ENCODE data around the gene TECPR1.

TECPR1 gene

GRCh38 chr7:98242934-98243333 is 9.1 kb downstream of the TECPR1 start:
- CTCF ChIA-PET, result no interaction called here
- H3K27ac ChIP-seq, result no peak overlapping the region
- POLR2A ChIA-PET (ENCODE audit: low non-redundant PET), result no interaction called here
- TF ChIP-seq CTCF (conservative IDR thresholded peaks at IDR 0.05; ENCODE audit: low read depth), result no peak
- DNase-seq (ENCODE audit: low spot score), result no peak

- TF ChIP-seq CTCF (conservative IDR thresholded peaks at IDR 0.05; ENCODE audit: low read depth), result no peak
- ChIA-PET POLR2A (ENCODE audit: low non-redundant PET) (no interaction called here), CTCF (no interaction called here)
- no peak for DNase-seq (ENCODE audit: low spot score)
- H3K27ac ChIP-seq, result no peak overlapping the region
Observed at GRCh38 chr7:98242342-98242741, 9.7 kb downstream of the TECPR1 start.

GRCh38 chr7:98241674-98242241 is 10.3 kb downstream of the TECPR1 start:
- ChIA-PET POLR2A (ENCODE audit: low non-redundant PET) (no interaction called here), CTCF (no interaction called here)
- TF ChIP-seq CTCF (conservative IDR thresholded peaks at IDR 0.05; ENCODE audit: low read depth), result no peak
- DNase-seq (ENCODE audit: low spot score), result no peak
- H3K27ac ChIP-seq, result no peak overlapping the region

- CTCF ChIA-PET, result no interaction called here
- peak; percentile 56 for TF ChIP-seq CTCF (conservative IDR thresholded peaks at IDR 0.05; ENCODE audit: low read depth)
- peak; percentile 56 for DNase-seq (ENCODE audit: low spot score)
- POLR2A ChIA-PET (ENCODE audit: low non-redundant PET), result no interaction called here
- no peak overlapping the region for H3K27ac ChIP-seq
Observed at GRCh38 chr7:98240961-98241673, 10.9 kb downstream of the TECPR1 start.

GRCh38 chr7:98238976-98239375 is 13.1 kb downstream of the TECPR1 start:
- H3K27ac ChIP-seq, result no peak overlapping the region
- POLR2A ChIA-PET (ENCODE audit: low non-redundant PET), result no interaction called here
- no peak for DNase-seq (ENCODE audit: low spot score)
- CTCF ChIA-PET, result no interaction called here
- no peak for TF ChIP-seq CTCF (conservative IDR thresholded peaks at IDR 0.05; ENCODE audit: low read depth)

GRCh38 chr7:98238076-98238475 is 14.0 kb downstream of the TECPR1 start:
- ChIA-PET CTCF (no interaction called here), POLR2A (ENCODE audit: low non-redundant PET) (no interaction called here)
- no peak for TF ChIP-seq CTCF (conservative IDR thresholded peaks at IDR 0.05; ENCODE audit: low read depth)
- no peak overlapping the region for H3K27ac ChIP-seq
- DNase-seq (ENCODE audit: low spot score), result no peak
